H1 (cell line): ENCODE measurements around the gene SLC16A8. TPM values are rescaled to one million over a fixed set of nuclear protein-coding genes. Genes with fewer than 3 reads are reported as not detected.

Experiments
- CTCF ChIA-PET: fragments of 300-600 bp; sonication (Branson Sonifier 250); formaldehyde crosslinking; loops from one replicate; lab custom pipeline; 2021; ENCODE audit not compliant: partially characterized antibody; lab: Charles Lee
- POLR2A ChIA-PET: fragments of 300-600 bp; sonication (Branson Sonifier 250); formaldehyde crosslinking; loops from one replicate; lab custom pipeline; 2021; ENCODE audit warnings: inconsistent platforms; ENCODE audit not compliant: partially characterized antibody; lab: Charles Lee
- DNase-seq, 2 experiments: peaks; one replicate each; pipeline versions ENCODE4 v3.0.0 to v3.0.0-alpha.2; 2010 to 2022; ENCODE audit warnings: low spot score in 2 of 2, low read depth in 1 of 2, mixed read lengths in 1 of 2
- FAIRE-seq: peaks from 2 replicates; lab custom pipeline; 2011; peaks lifted over from hg19 to GRCh38; lab: Jason Lieb, UNC
- H2AFZ ChIP-seq: 2 replicates; pipeline ENCODE4 v1.8.1; 2012; ENCODE audit warnings: low read length, inconsistent platforms
- H2AK5ac ChIP-seq: 2 replicates; pipeline ENCODE4 v1.6.1; 2013; ENCODE audit warnings: low read depth, low read length
- H2BK120ac ChIP-seq: replicated peaks from 2 replicates; pipeline ENCODE3; 2013; ENCODE audit warnings: low read depth, low read length, inconsistent platforms
- H2BK12ac ChIP-seq: 2 replicates; pipeline ENCODE4 v1.6.1; 2013; ENCODE audit warnings: low read depth, low read length
- H2BK15ac ChIP-seq: 2 replicates; pipeline ENCODE4 v1.6.1; 2013; ENCODE audit warnings: low read length
- H2BK20ac ChIP-seq: 2 replicates; pipeline ENCODE4 v1.6.1; 2013; ENCODE audit warnings: low read length
- H2BK5ac ChIP-seq: 2 replicates; pipeline ENCODE4 v1.6.1; 2013; ENCODE audit warnings: low read depth, low read length
- H3K14ac ChIP-seq: 2 replicates; pipeline ENCODE4 v1.6.1; 2013; ENCODE audit warnings: inconsistent platforms; ENCODE audit not compliant: insufficient read length
- H3K18ac ChIP-seq: 2 replicates; pipeline ENCODE4 v1.6.1; 2013; ENCODE audit warnings: low read length; ENCODE audit errors: extremely low read depth
- H3K23ac ChIP-seq: 2 replicates; pipeline ENCODE4 v1.6.1; 2013; ENCODE audit warnings: inconsistent platforms; ENCODE audit not compliant: insufficient read length
- H3K23me2 ChIP-seq: 2 replicates; pipeline ENCODE4 v1.6.1; 2013; ENCODE audit warnings: low read depth, low read length
- H3K27ac ChIP-seq: 2 replicates; pipeline ENCODE4 v1.6.1; 2011; ENCODE audit warnings: low read depth, low read length, inconsistent platforms
- H3K27me3 ChIP-seq, 4 experiments: replicated peaks in 1 of 4; 1 replicate in 1 of 4; 2 replicates in 3 of 4; pipeline versions ENCODE4 v1.6.1 to v1.8.1; 2011 to 2013; ENCODE audit warnings: low read length in 3 of 4, mild to moderate bottlenecking in 3 of 4, inconsistent platforms in 2 of 4, mixed read lengths in 2 of 4, moderate library complexity in 1 of 4; ENCODE audit not compliant: control insufficient read depth in 3 of 4, insufficient read depth in 3 of 4; ENCODE audit errors: extremely low read depth in 1 of 4
- H3K36me3 ChIP-seq, 4 experiments: 2 replicates each; pipeline versions ENCODE4 v1.6.1 to v1.8.1; 2011 to 2013; ENCODE audit warnings: mild to moderate bottlenecking in 4 of 4, low read length in 3 of 4, moderate library complexity in 2 of 4, control low read depth in 1 of 4, inconsistent platforms in 1 of 4; ENCODE audit not compliant: insufficient read depth in 4 of 4, control insufficient read depth in 2 of 4
- H3K4ac ChIP-seq: replicated peaks from 2 replicates; pipeline ENCODE3; 2013; ENCODE audit warnings: low read length, low read depth, mixed read lengths, inconsistent platforms; ENCODE audit not compliant: insufficient read length
- H3K4me1 ChIP-seq, 4 experiments: replicated peaks in 1 of 4; 1 replicate in 1 of 4; 2 replicates in 3 of 4; pipeline versions ENCODE4 v1.6.1 to v1.8.1; 2011 to 2013; ENCODE audit warnings: low read length in 3 of 4, inconsistent platforms in 2 of 4, mixed read lengths in 1 of 4; ENCODE audit not compliant: insufficient read depth in 4 of 4, control insufficient read depth in 3 of 4
- H3K4me2 ChIP-seq, 2 experiments: 2 replicates each; pipeline versions ENCODE4 v1.6.1 to v1.8.1; 2011 to 2013; ENCODE audit warnings: low read depth in 2 of 2, low read length in 2 of 2, control low read depth in 1 of 2, inconsistent platforms in 1 of 2, mild to moderate bottlenecking in 1 of 2; ENCODE audit not compliant: insufficient read depth in 1 of 2
- H3K4me3 ChIP-seq, 4 experiments: fragments of 200-600, 300-600 bp in 1 of 4; sonication (generic), shearing (Covaris generic), sonication (Bioruptor Twin) in 1 of 4; 2 replicates each; pipeline versions ENCODE4 v1.5.1 to v1.8.1; 2011 to 2016; ENCODE audit warnings: low read length in 4 of 4, low read depth in 3 of 4, control low read depth in 2 of 4, inconsistent platforms in 2 of 4, mild to moderate bottlenecking in 2 of 4, mixed read lengths in 1 of 4, moderate library complexity in 1 of 4; ENCODE audit not compliant: insufficient read depth in 2 of 4; ENCODE audit errors: extremely low read depth in 1 of 4
- H3K56ac ChIP-seq: replicated peaks from 2 replicates; pipeline ENCODE3; 2013; ENCODE audit warnings: low read depth, mild to moderate bottlenecking, mixed read lengths, low read length, inconsistent platforms; ENCODE audit not compliant: insufficient read length
- H3K79me1 ChIP-seq: 2 replicates; pipeline ENCODE4 v1.6.1; 2013; ENCODE audit warnings: low read depth, low read length, control low read depth
- H3K79me2 ChIP-seq, 2 experiments: 2 replicates each; pipeline versions ENCODE4 v1.6.1 to v1.8.1; 2012 to 2013; ENCODE audit warnings: low read length in 2 of 2, mild to moderate bottlenecking in 2 of 2, inconsistent platforms in 1 of 2; ENCODE audit not compliant: insufficient read depth in 2 of 2, control insufficient read depth in 1 of 2
- H3K9ac ChIP-seq, 4 experiments: replicated peaks in 1 of 4; 1 replicate in 1 of 4; 2 replicates in 3 of 4; pipeline versions ENCODE4 v1.6.1 to v1.8.1; 2011 to 2013; ENCODE audit warnings: low read depth in 3 of 4, low read length in 3 of 4, control low read depth in 2 of 4, mild to moderate bottlenecking in 2 of 4, moderate library complexity in 2 of 4, inconsistent platforms in 1 of 4; ENCODE audit errors: extremely low read depth in 1 of 4
- H3K9me3 ChIP-seq, 2 experiments: 2 replicates each; pipeline versions ENCODE4 v1.6.1 to v1.8.1; 2012 to 2013; ENCODE audit warnings: mild to moderate bottlenecking in 2 of 2, moderate library complexity in 2 of 2, control low read depth in 1 of 2, inconsistent platforms in 1 of 2, low read depth in 1 of 2, low read length in 1 of 2, mixed read lengths in 1 of 2; ENCODE audit not compliant: insufficient read depth in 2 of 2
- H4K20me1 ChIP-seq, 2 experiments: replicated peaks in 1 of 2; 2 replicates each; pipeline versions ENCODE3 to v1.8.1; 2011 to 2013; ENCODE audit warnings: inconsistent platforms in 2 of 2, low read length in 2 of 2, mild to moderate bottlenecking in 1 of 2; ENCODE audit not compliant: insufficient read depth in 2 of 2, control insufficient read depth in 1 of 2
- H4K5ac ChIP-seq: 2 replicates; pipeline ENCODE4 v1.6.1; 2013; ENCODE audit warnings: low read length, low read depth, mixed read lengths, inconsistent platforms; ENCODE audit not compliant: insufficient read length
- H4K8ac ChIP-seq: 2 replicates; pipeline ENCODE4 v1.8.0; 2013; ENCODE audit warnings: mild to moderate bottlenecking, moderate library complexity, low read length, inconsistent platforms; ENCODE audit not compliant: insufficient read depth; ENCODE audit errors: extremely low read depth
- H4K91ac ChIP-seq: replicated peaks from 2 replicates; pipeline ENCODE3; 2013; ENCODE audit warnings: low read length, mixed read lengths, inconsistent platforms; ENCODE audit not compliant: insufficient read length
- ATF3 ChIP-seq: IDR thresholded peaks from 2 replicates; pipeline ENCODE4 v1.6.1; 2011; ENCODE audit warnings: low read depth, mild to moderate bottlenecking, low read length; ENCODE audit not compliant: insufficient read depth
- CBX5 ChIP-seq: fragments of 300-800, 300-1000 bp; sonication (generic); IDR thresholded peaks from 2 replicates; pipeline ENCODE4 v1.7.1; 2016; ENCODE audit warnings: antibody characterized with exemption, low read length, low read depth
- CEBPB ChIP-seq: IDR thresholded peaks from 2 replicates; pipeline ENCODE4 v1.6.1; 2012; ENCODE audit warnings: low read depth, low read length
- CHD2 ChIP-seq: IDR thresholded peaks from 2 replicates; pipeline ENCODE4 v1.6.1; 2012; ENCODE audit warnings: low read length, improper control_type of control experiment
- CTBP2 ChIP-seq: IDR thresholded peaks from 2 replicates; pipeline ENCODE4 v1.7.0; 2011; ENCODE audit warnings: borderline replicate concordance, mild to moderate bottlenecking, moderate library complexity, mixed read lengths, low read length; ENCODE audit not compliant: insufficient read depth, insufficient read length
- EZH2 ChIP-seq: fragments of 200-600 bp; sonication (generic); IDR thresholded peaks from 2 replicates; pipeline ENCODE4 v1.7.1; 2012; ENCODE audit warnings: low read depth, mild to moderate bottlenecking, moderate library complexity, low read length, inconsistent platforms; ENCODE audit not compliant: severe bottlenecking
- MAX ChIP-seq: IDR thresholded peaks from 2 replicates; pipeline ENCODE4 v1.6.1; 2012; ENCODE audit warnings: inconsistent platforms
- RBBP5 ChIP-seq: IDR thresholded peaks from 2 replicates; pipeline ENCODE4 v1.7.1; 2012; ENCODE audit warnings: low read depth, mild to moderate bottlenecking, inconsistent platforms, low read length, moderate library complexity, borderline replicate concordance
- SP1 ChIP-seq: IDR thresholded peaks from 2 replicates; pipeline ENCODE4 v1.6.1; 2011; ENCODE audit warnings: low read depth, low read length
- TAF7 ChIP-seq: optimal IDR thresholded peaks from 2 replicates; pipeline ENCODE3; 2011; ENCODE audit warnings: low read depth, mild to moderate bottlenecking, inconsistent platforms, low read length, moderate library complexity, borderline replicate concordance
- TCF12 ChIP-seq: IDR thresholded peaks from 2 replicates; pipeline ENCODE4 v1.6.1; 2011; ENCODE audit warnings: low read depth, mild to moderate bottlenecking, low read length
- WGBS, 2 experiments: shearing (Covaris generic) in 1 of 2; methylation state at CpG; one replicate each; pipeline versions ENCODE4 v1.1.6 to v1.1.7; 2013 to 2015; ENCODE audit warnings: low lambda C conversion rate in 2 of 2, mixed read lengths in 2 of 2, inconsistent platforms in 1 of 2, low coverage in 1 of 2, missing lambda C conversion rate in 1 of 2; ENCODE audit not compliant: insufficient replicate concordance in 2 of 2, insufficient coverage in 1 of 2, insufficient read length in 1 of 2; ENCODE audit errors: extremely low coverage in 1 of 2, missing lambda C conversion rate in 1 of 2; 5-methylcytosine and 5-hydroxymethylcytosine counted together
- polyA plus RNA-seq, 7 experiments: library from polyadenylated mRNA; depleted of rRNA in 3 of 7; stranded (reverse) in 5 of 7; unstranded in 2 of 7; fragments of >200 nt in 5 of 7; fragments of 200-250 nt in 2 of 7; gene quantifications; 1 replicate in 5 of 7; 2 replicates in 1 of 7; 4 replicates in 1 of 7; pipeline versions ENCODE4 v1.2.1 to v1.2.3, GENCODE V29; 2011 to 2013; ENCODE audit warnings: missing spikeins in 2 of 7, mixed read lengths in 2 of 7
- total RNA-seq: library from RNA; stranded (reverse); fragmentation: NEBNext Ultra II Directional; extraction: Animal tissue kit (Norgen Biotek cat#: 25700); gene quantifications from 2 replicates; pipeline ENCODE4 v1.2.1, GENCODE V29; 2021

Gene SLC16A8
- total and polyA plus RNA-seq, 2 of the 8 experiments (the other 6 are each of a cell fraction or from before 2014, with no cell fraction given), result 0.70 TPM; not detected in 1

DNA sequence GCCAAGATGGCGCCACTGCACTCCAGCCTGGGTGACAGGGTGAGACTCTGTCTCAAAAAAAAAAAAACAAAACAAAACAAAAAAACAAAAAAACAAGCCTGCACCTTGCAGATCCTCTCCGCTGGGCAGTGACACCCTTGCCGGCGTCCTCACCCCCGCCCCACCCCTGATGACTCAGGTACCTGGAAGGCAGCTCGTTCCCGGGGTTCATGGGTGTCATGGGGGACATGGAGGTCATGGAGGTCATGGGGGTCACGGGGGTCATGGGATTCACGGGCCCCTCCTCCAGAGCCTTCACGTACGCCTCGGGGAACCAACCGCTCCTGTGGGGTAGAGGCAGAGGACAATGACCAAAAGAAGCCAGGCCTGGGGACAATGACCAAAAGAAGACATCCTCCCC is 3.0 kb upstream of the SLC16A8 start:
- H4K20me1 ChIP-seq, result peaks cover 0 to 2% of the 10 kb centered on the region in 2 experiments
- no peak overlapping the region for H2AFZ ChIP-seq
- no peak overlapping the region for H2BK120ac ChIP-seq
- H3K56ac ChIP-seq, result no peak overlapping the region
- ChIA-PET POLR2A (interaction anchor here (1.3 to 1.8 kb wide), 2 partner anchors 10 to 38 kb away, joined by 3 to 10 read pairs; no protein-coding TSS in a partner anchor), CTCF (interaction anchor here (0.8 to 4.8 kb wide), 5 partner anchors 9 to 37 kb away, joined by 3 to 64 read pairs (median 4); no protein-coding TSS in a partner anchor)
- WGBS, 2 experiments, result 88% methylated on average over 13 of the region's 13 CpGs; no CpG with 5 or more reads in 1 of the 2 experiments
- no peak overlapping the region for H2BK12ac ChIP-seq
- no peaks in the 10 kb centered on the region for H3K36me3 ChIP-seq
- H3K79me1 ChIP-seq, result no peaks in the 10 kb centered on the region
- no peak overlapping the region for H4K5ac ChIP-seq
- no peak overlapping the region for H4K8ac ChIP-seq
- peaks cover 0 to 18% (median 10%) of the 10 kb centered on the region in 4 experiments; a peak in 6 of 7 replicates for H3K27me3 ChIP-seq
- no peaks in the 10 kb centered on the region for H3K9me3 ChIP-seq
- no peak overlapping the region for H3K4ac ChIP-seq
- H3K4me1 ChIP-seq, result peaks cover 0 to 26% (median 20%) of the 10 kb centered on the region in 4 experiments; a peak in 6 of 7 replicates
- no peak overlapping the region for H3K4me2 ChIP-seq
- H2BK5ac ChIP-seq, result no peak overlapping the region
- DNase-seq (no peak), FAIRE-seq (no peak)
- TF ChIP-seq CHD2 (no peak), TAF7 (no peak), TCF12 (no peak), RBBP5 (no peak), CBX5 (no peak), ATF3 (no peak), CEBPB (no peak), MAX (no peak), SP1 (no peak), CTBP2 (no peak), EZH2 (no peak)
- no peak overlapping the region for H3K14ac ChIP-seq
- H3K23ac ChIP-seq, result no peak overlapping the region
- H2BK15ac ChIP-seq, result no peak overlapping the region
- H4K91ac ChIP-seq, result no peak overlapping the region
- H3K4me3 ChIP-seq, result no peak overlapping the region
- H2AK5ac ChIP-seq, result no peak overlapping the region
- no peak overlapping the region for H3K27ac ChIP-seq
- H2BK20ac ChIP-seq, result no peak overlapping the region
- peaks cover 2% of the 10 kb centered on the region; the same call in 1 of the 2 replicates for H3K23me2 ChIP-seq
- H3K79me2 ChIP-seq, result no peaks in the 10 kb centered on the region
- H3K18ac ChIP-seq, result no peak overlapping the region
- no peak overlapping the region for H3K9ac ChIP-seq
